Endothelial cell of umbilical vein (primary cell): ENCODE results near the gene SLX1A. TPM values are rescaled to one million over a fixed set of nuclear protein-coding genes. Genes with fewer than 3 reads are reported as not detected.
A peak's percentile ranks its signal among the peaks of the same experiment; 100 is the strongest.
"Not testable (repeated sequence)": the region's sequence is repeated elsewhere in the genome, so short reads cannot be mapped to it uniquely, and the experiment has no call there.

ENCODE experiments used
- BruUV-seq: library from RNA; stranded (reverse); fragments of 400-500 nt; replicated peaks from 2 replicates; lab custom pipeline; 2021; lab: Mats Ljungman, UMichigan
- CTCF ChIA-PET: fragments of 300-600, 350-600 bp; sonication (Branson Sonifier 250); formaldehyde crosslinking; loops from one replicate; lab custom pipeline; 2021; ENCODE audit warnings: antibody characterized with exemption, inconsistent platforms; lab: Charles Lee
- POLR2A ChIA-PET: fragments of 300-600, 350-600 bp; sonication (Branson Sonifier 250); formaldehyde crosslinking; loops from one replicate; lab custom pipeline; 2021; ENCODE audit warnings: antibody characterized with exemption, inconsistent platforms; lab: Charles Lee
- DNase-seq: peaks from one replicate; pipeline ENCODE4 v3.0.0-alpha.2; 2011; ENCODE audit warnings: low read depth, low spot score
- FAIRE-seq: peaks from 2 replicates; lab custom pipeline; 2011; peaks lifted over from hg19 to GRCh38; lab: Jason Lieb, UNC
- H2AFZ ChIP-seq: 2 replicates; pipeline ENCODE4 v1.6.0; 2012; ENCODE audit warnings: low read depth, low read length, control low read depth, inconsistent platforms
- H3K27ac ChIP-seq: 2 replicates; pipeline ENCODE4 v1.5.1; 2011; ENCODE audit warnings: low read depth, mild to moderate bottlenecking, control low read depth, low read length, moderate library complexity; ENCODE audit not compliant: insufficient read depth
- H3K27me3 ChIP-seq, 2 experiments: 2 replicates each; pipeline versions ENCODE4 v1.6.0 to v1.6.1; 2011; ENCODE audit warnings: low read length in 2 of 2, mixed read lengths in 1 of 2; ENCODE audit not compliant: control insufficient read depth in 2 of 2, insufficient read depth in 2 of 2
- H3K36me3 ChIP-seq, 2 experiments: 2 replicates in 1 of 2; 3 replicates in 1 of 2; pipeline ENCODE4 v1.5.1; 2011; ENCODE audit warnings: low read length in 2 of 2, mild to moderate bottlenecking in 1 of 2, moderate library complexity in 1 of 2; ENCODE audit not compliant: control insufficient read depth in 2 of 2, insufficient read depth in 2 of 2; ENCODE audit errors: extremely low read depth in 1 of 2
- H3K4me1 ChIP-seq: 3 replicates; pipeline ENCODE4 v1.5.1; 2011; ENCODE audit warnings: mild to moderate bottlenecking, low read length; ENCODE audit not compliant: control insufficient read depth, insufficient read depth; ENCODE audit errors: extremely low read depth
- H3K4me2 ChIP-seq: 2 replicates; pipeline ENCODE4 v1.6.1; 2011; ENCODE audit warnings: low read length, control low read depth, mixed read lengths; ENCODE audit not compliant: insufficient read depth
- H3K4me3 ChIP-seq, 3 experiments: fragments of 200-600 bp in 1 of 3; sonication (generic), shearing (Covaris generic) in 1 of 3; replicated peaks in 1 of 3; 2 replicates each; pipeline ENCODE4 v1.5.1; 2011 to 2016; ENCODE audit warnings: control low read depth in 3 of 3, low read length in 3 of 3, mild to moderate bottlenecking in 2 of 3, inconsistent platforms in 1 of 3, low read depth in 1 of 3, moderate library complexity in 1 of 3; ENCODE audit not compliant: insufficient read depth in 1 of 3
- H3K79me2 ChIP-seq: 2 replicates; pipeline ENCODE4 v1.6.0; 2012; ENCODE audit warnings: low read length, inconsistent platforms; ENCODE audit not compliant: control insufficient read depth, insufficient read depth
- H3K9ac ChIP-seq: replicated peaks from 2 replicates; pipeline ENCODE3; 2011; ENCODE audit warnings: low read length, control low read depth; ENCODE audit not compliant: insufficient read depth; ENCODE audit errors: extremely low read depth
- H3K9me1 ChIP-seq: replicated peaks from 3 replicates; pipeline ENCODE4 v1.6.0; 2011; ENCODE audit warnings: mild to moderate bottlenecking, low read length; ENCODE audit not compliant: control insufficient read depth, insufficient read depth; ENCODE audit errors: extremely low read depth
- H3K9me3 ChIP-seq: replicated peaks from 2 replicates; pipeline ENCODE4 v1.5.1; 2012; ENCODE audit warnings: low read length, inconsistent platforms; ENCODE audit not compliant: control insufficient read depth, insufficient read depth
- H4K20me1 ChIP-seq: replicated peaks from 2 replicates; pipeline ENCODE3; 2011; ENCODE audit warnings: mild to moderate bottlenecking, low read length; ENCODE audit not compliant: control insufficient read depth, insufficient read depth; ENCODE audit errors: extremely low read depth
- dilution Hi-C: fragments of 300-500 bp; cut with MboI; formaldehyde crosslinking; loops from one replicate; pipeline ENCODE4 v1.15.0; 2019; ENCODE audit warnings: low sequenced_read_pairs; ENCODE audit not compliant: extremely low pct_ligation_motif_present
- intact Hi-C: fragments of 100-400 bp; cut with micrococcal nuclease; formaldehyde crosslinking; loops from one replicate; pipeline ENCODE4 v1.10.0; 2022
- polyA plus RNA-seq, 4 experiments: library from polyadenylated mRNA; depleted of rRNA in 3 of 4; stranded (reverse) in 3 of 4; unstranded in 1 of 4; fragments of >200 nt; gene quantifications; 2 replicates each; pipeline versions ENCODE4 v1.2.1 to v1.2.3, GENCODE V29; 2011 to 2012; ENCODE audit warnings: missing spikeins in 1 of 4
- total RNA-seq: library from RNA; stranded (reverse); gene quantifications from 2 replicates; pipeline ENCODE4 v1.2.3, GENCODE V29; 2021

The SLX1A gene
- total and polyA plus RNA-seq, 2 donors (not counting 3 experiments of a cell fraction or from before 2014, with no cell fraction given), result 28.9 to 30.9 TPM

DNA sequence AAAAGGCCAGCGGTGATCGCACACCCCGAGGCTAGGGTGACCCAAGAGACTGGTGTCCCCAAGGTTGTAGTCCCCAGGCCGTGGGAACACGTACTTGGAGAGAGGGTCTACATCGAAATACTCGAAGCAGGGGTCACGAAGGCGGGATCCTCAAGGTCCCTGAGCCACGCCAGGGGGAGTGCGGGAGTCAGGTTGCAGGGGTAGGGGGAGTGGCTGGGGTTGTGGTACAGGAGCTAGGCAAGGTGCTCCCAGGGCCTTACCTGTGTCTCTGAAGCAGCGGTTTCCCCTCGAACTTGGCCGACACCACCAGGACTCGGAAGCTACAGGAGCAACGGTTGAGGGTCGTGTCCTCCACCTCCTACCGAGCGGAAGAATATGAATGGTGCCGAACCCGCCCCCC lies 577 bp upstream of the SLX1A start:
- H3K27ac ChIP-seq, CTCF ChIA-PET, H3K9ac ChIP-seq, DNase-seq, H3K79me2 ChIP-seq, POLR2A ChIA-PET, dilution Hi-C loops, H2AFZ ChIP-seq, H3K4me2 ChIP-seq, H3K27me3 ChIP-seq, H3K4me1 ChIP-seq, H3K4me3 ChIP-seq, intact Hi-C loops, H3K9me3 ChIP-seq, FAIRE-seq, H3K9me1 ChIP-seq, H4K20me1 ChIP-seq, H3K36me3 ChIP-seq: not testable (repeated sequence)
- BruUV-seq, result TSS peak; percentile 60

DNA sequence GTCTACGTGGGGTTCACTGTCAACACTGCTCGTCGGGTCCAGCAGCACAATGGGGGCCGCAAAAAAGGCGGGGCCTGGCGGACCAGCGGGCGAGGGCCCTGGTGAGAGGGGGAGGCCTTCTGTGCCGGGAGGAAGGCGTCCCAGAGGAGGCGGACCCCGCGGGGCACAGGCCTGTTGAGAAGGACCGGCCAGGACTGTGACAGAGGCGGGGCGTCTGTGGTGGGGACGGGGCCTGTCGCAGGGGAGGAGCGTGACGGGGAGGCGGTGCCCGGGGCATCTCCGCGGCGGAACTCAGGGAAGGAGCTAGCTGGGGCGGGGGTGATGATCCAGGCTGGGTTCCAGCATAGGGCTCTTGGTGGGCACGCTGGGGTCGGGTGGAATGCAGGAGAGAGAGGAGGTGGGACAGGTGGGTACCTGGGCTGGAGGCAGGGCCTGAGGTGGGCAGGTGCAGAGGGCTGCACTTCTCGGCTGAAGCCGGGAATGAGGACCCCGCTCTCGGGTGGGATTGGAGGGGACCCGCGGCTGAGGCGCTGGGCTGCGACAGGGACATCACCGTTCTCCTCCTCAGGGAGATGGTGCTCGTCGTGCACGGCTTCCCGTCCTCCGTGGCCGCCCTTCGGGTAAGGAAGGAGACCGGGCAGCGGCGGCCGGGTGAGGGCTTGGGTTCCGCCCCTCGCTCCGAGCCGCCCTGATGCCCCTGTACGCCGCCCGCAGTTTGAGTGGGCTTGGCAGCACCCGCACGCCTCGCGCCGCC lies 674 bp downstream of the SLX1A start:
- DNase-seq, dilution Hi-C loops, H3K4me2 ChIP-seq, H3K9ac ChIP-seq, H3K27me3 ChIP-seq, intact Hi-C loops, H3K9me1 ChIP-seq, H4K20me1 ChIP-seq, H3K4me1 ChIP-seq, H3K9me3 ChIP-seq, FAIRE-seq, H3K79me2 ChIP-seq, H3K36me3 ChIP-seq, POLR2A ChIA-PET, H2AFZ ChIP-seq, CTCF ChIA-PET, BruUV-seq, H3K27ac ChIP-seq: not testable (repeated sequence)
- peak overlapping the region in 1 of 3 experiments; percentile 28 for H3K4me3 ChIP-seq

DNA sequence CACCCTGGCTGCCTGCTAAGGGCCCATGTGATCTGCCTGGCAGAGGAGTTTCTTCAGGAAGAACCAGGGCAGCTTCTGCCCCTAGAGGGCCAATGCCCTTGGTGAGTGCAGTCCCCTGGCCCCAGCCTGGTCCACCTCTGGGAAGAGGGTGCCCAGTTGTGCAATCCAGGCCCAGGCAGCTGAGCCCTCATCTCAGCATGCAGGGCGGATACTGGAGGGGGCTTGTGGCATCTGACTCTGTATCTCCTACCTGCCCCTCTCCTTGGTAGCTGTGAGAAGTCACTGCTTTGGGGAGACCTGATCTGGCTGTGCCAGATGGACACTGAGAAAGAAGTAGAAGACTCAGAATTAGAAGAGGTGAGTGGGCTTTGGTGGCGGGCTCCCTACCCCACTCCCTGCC lies 3.3 kb downstream of the SLX1A start:
- H4K20me1 ChIP-seq, H3K9ac ChIP-seq, H3K4me1 ChIP-seq, H3K79me2 ChIP-seq, H3K4me3 ChIP-seq, H2AFZ ChIP-seq, H3K9me3 ChIP-seq, intact Hi-C loops, H3K36me3 ChIP-seq, H3K9me1 ChIP-seq, CTCF ChIA-PET, dilution Hi-C loops, H3K27me3 ChIP-seq, DNase-seq, POLR2A ChIA-PET, H3K27ac ChIP-seq, H3K4me2 ChIP-seq, BruUV-seq, FAIRE-seq: not testable (repeated sequence)

DNA sequence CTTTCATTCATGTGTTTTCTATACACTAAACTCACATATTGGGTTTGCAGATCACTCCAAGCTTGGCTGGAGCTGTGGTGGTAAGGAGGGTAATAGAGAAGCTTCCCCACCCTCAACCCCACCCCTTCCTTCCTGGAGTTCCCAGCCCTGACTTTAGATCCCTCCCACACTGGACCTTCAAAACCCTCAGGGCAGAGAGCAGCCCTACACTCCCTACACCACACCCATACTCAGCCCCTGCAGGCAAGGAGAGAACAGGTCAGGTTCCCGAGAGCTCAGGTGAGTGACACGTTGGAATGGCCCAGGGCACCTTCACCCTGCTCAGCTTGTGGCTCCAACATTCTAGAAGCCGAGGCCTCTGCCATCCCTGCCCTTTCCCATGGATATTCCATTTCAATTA lies 5.4 kb downstream of the SLX1A start, which contains the start of gene SULT1A3:
Gene SULT1A3 (plus strand): TSS at position 207 of the 400 bp plus-strand sequence. CDS start 1,474 bp downstream, outside the sequence.
- H3K4me3 ChIP-seq, H4K20me1 ChIP-seq, H3K27me3 ChIP-seq, CTCF ChIA-PET, H3K4me2 ChIP-seq, H3K9me3 ChIP-seq, H3K4me1 ChIP-seq, H3K27ac ChIP-seq, FAIRE-seq, intact Hi-C loops, DNase-seq, dilution Hi-C loops, H2AFZ ChIP-seq, H3K79me2 ChIP-seq, H3K9ac ChIP-seq, H3K9me1 ChIP-seq, BruUV-seq, POLR2A ChIA-PET, H3K36me3 ChIP-seq: not testable (repeated sequence)
